C4-2B (cell line): Measurements from ENCODE around the gene PKHD1.

Experiments used
- ZFX ChIP-seq: fragments of 450-650 bp; IDR thresholded peaks from 2 replicates; pipeline ENCODE4 v1.6.1; 2017
- TF ChIP-seq, protein P1 (sequence below): fragments of 450-650 bp; conservative IDR thresholded peaks from 2 replicates; pipeline ENCODE4 v1.5.1; 2017; ENCODE audit warnings: mild to moderate bottlenecking

DNA sequence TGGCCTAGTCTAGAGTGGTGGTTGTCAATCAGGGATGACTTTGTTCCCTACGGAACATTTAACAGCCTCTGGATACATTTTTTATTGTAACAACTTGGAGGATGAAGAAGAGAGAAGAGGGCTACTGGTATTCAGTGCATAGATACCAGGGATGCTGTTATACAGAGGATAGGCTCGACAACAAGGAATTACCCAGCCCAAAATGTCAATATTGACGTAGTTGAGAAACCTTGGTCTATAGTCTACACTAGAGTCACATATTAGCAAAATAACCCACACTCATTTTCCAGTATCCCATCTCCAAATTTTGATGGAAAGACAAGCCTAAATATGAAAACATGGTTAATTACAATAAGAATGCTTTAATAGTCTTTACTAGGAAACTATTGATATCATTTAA lies 195.1 kb downstream of the PKHD1 start:
- TF ChIP-seq, protein P1, sequence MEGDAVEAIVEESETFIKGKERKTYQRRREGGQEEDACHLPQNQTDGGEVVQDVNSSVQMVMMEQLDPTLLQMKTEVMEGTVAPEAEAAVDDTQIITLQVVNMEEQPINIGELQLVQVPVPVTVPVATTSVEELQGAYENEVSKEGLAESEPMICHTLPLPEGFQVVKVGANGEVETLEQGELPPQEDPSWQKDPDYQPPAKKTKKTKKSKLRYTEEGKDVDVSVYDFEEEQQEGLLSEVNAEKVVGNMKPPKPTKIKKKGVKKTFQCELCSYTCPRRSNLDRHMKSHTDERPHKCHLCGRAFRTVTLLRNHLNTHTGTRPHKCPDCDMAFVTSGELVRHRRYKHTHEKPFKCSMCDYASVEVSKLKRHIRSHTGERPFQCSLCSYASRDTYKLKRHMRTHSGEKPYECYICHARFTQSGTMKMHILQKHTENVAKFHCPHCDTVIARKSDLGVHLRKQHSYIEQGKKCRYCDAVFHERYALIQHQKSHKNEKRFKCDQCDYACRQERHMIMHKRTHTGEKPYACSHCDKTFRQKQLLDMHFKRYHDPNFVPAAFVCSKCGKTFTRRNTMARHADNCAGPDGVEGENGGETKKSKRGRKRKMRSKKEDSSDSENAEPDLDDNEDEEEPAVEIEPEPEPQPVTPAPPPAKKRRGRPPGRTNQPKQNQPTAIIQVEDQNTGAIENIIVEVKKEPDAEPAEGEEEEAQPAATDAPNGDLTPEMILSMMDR = no peak
- TF ChIP-seq ZFX = no peak
